Activated CD8-positive, alpha-beta memory T cell treated with anti-CD3 and anti-CD28 coated beads for 4 hours (primary cell): ENCODE data around the gene ORC3.
"Not testable (repeated sequence)": the region's sequence is repeated elsewhere in the genome, so short reads cannot be mapped to it uniquely, and the experiment has no call there.

Source experiments
- DNase-seq, 2 donors: peaks; one replicate each; pipeline ENCODE4 v3.0.0-alpha.2; 2020; ENCODE audit warnings: low read depth in 2 of 2

ORC3 gene

GRCh38 chr6:87600576-87600975 lies 10.6 kb downstream of the ORC3 start:
- no peak for DNase-seq

- no peak for DNase-seq
These were observed 16.3 kb downstream of the ORC3 start for GRCh38 chr6:87606199-87606598.

- DNase-seq, result no peak
These were observed 18.9 kb downstream of the ORC3 start for GRCh38 chr6:87608802-87609201.

DNA sequence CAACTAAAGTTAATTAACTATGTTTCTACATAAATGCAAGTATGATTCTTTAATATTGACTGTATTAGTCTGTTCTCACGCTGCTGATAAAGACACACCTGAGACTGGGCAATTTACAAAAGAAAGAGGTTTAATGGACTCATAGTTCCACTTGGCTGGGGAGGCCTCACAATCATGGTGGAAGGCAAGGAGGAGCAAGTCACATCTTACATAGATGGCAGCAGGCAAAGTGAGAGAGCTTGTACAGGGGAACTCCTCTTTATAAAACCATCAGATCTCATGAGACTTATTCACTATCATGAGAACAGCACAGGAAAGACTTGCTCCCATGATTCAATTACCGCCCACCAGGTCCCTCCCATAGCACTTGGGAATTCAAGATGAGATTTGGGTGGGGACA lies 23.1 kb downstream of the ORC3 start:
- not testable (repeated sequence) for DNase-seq

GRCh38 chr6:87617405-87617804 lies 27.5 kb downstream of the ORC3 start:
- DNase-seq, result no peak

GRCh38 chr6:87618531-87618930 lies 28.6 kb downstream of the ORC3 start:
- DNase-seq, result no peak

- DNase-seq, result no peak
These were observed 33.3 kb downstream of the ORC3 start for GRCh38 chr6:87623248-87623647.

DNA sequence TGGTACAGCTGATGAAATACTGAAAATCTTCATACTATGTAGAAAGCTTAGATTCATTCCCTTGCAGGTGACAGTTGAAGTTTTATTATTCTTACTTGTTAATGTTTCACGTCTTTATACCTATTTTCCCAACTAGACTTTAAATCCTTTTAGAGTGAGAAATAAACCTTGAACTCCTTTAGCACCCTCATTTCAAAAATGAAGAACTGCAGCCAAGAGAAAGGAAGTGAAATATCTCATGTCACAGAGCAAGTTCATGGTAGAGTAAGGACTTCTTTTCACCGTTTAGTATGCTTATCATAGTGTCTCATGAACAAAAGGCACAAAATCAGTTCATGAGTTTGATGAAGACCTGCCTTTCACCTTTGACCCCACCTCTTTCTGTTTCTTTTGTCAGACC lies 38.5 kb downstream of the ORC3 start:
- DNase-seq, result no peak

- DNase-seq, result no peak
These were observed 38.9 kb downstream of the ORC3 start for GRCh38 chr6:87628881-87629280.

- DNase-seq, result no peak
These were observed 40.8 kb downstream of the ORC3 start for GRCh38 chr6:87630746-87631145.

DNA sequence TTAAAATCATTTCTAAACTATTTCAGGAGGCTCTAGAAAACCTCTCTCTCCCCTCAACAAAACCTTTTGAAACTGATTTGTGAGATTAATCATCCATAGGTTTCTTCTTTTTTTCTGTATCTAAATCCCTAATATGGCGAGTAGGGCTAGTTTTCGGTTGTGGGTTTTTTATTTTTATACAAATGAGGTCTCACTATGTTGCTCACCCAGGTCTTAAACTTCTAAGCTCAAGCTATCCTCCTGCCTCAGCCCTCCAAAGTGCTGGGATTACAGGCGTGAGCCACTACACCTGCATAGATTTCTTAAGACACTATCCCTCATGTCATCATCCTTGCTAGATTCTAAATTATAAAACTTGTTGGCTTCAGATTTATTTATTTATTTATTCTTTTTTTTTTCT lies 43.9 kb downstream of the ORC3 start:
- DNase-seq, result no peak

GRCh38 chr6:87636315-87636714 lies 46.4 kb downstream of the ORC3 start:
- no peak for DNase-seq

- DNase-seq, result no peak
These were observed 47.2 kb downstream of the ORC3 start for GRCh38 chr6:87637106-87637505.

DNA sequence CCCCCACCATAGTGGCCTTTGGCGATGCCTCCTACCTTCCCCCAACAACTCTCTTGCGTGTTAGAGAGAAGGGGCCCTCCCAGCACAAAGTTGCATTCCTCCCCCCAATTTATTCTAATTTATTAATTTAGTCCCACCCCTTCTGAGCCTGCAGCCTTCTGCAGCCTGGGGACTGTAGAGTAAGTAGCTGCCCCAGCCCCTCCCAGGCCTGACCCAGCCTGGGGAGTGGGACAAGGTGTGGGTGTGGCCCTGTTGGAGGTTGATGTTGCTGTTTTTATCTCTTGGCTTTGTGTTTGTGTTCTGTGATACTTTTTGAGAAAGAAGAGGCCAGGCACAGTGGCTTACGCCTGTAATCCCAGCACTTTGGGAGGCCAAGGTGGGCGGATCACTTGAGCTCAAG lies 49.4 kb downstream of the ORC3 start:
- DNase-seq, result no peak

DNA sequence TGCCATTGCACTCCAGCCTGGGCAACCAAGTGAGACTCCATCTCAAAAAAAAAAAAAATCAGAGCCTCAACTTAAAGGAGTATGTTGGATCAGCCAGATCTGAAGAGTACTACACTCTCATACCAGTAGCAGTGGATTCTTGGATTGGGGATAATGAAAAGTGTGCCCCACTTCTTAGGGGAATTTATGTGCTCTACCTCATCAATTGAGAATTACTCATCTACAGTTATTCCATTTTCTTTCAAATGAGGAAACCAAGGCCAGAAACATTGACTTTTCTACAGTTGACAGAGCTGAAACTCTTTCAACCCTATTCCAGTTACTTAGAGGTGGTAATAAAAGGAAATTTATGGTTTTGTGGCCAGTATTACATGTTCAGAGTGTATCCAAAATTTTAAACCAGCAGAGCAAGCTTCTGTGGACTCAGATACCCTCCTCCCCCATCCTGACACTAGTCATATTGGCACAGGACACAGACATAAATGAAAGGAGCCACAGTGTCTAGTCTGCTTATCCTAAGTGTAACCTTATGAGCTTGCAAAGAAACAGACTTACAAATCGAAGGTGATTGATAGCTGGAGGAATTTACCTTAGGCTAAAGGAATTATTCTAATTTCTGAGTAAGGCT lies 51.2 kb downstream of the ORC3 start:
- no peak for DNase-seq

- DNase-seq, result no peak
These were observed 55.1 kb downstream of the ORC3 start for GRCh38 chr6:87645080-87645479.

- DNase-seq, result no peak
These were observed 63.4 kb downstream of the ORC3 start for GRCh38 chr6:87653074-87653962.

DNA sequence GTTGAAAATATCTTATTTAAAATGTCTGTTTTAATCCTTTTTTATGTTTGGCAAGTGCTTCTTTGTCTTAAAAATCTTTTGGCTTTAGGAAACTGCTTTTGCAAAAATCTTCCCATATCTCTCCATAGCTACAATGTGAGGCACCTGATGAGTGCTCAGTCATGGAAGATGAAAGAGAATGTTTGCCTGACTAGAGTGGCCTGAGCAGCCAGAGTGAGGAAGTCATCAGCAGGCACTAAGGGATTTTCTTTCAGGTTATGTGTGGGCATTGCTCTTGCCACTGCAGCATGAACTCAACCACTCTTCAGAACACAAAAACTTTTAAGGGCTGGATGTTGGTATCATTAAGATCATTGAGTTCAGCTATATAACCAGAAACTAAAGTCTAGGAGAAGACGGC lies 64.2 kb downstream of the ORC3 start:
- no peak for DNase-seq

DNA sequence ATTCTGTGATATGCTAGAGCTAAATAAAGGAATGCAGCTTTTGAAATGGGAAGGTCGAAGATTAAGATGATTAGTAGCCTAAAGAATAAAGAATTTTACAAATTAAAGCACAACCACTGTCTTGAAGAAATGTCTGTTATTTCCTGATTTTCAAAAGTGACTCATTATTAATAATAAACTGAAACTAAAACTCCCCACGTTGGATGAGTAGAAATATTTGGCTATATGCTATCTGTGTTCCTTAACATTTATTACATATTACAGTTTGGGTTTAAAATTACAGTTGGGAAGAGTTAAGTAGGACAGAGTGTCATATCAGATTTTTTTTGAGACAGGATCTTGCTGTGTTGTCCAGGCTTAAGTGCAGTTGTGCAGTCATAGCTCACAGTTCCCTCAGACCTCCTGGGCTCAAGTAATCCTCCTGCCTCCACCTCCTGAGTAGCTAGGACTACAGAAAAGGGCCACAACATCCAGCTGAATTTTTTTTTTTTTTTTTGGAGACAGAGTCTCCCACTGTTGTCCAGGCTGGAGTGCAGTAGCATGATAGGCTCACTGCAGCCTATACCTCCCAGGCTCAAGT lies 65.0 kb downstream of the ORC3 start:
- no peak for DNase-seq

GRCh38 chr6:87655824-87656223 lies 65.9 kb downstream of the ORC3 start:
- DNase-seq, result no peak

GRCh38 chr6:87656857-87657256 lies 66.9 kb downstream of the ORC3 start:
- DNase-seq, result no peak

DNA sequence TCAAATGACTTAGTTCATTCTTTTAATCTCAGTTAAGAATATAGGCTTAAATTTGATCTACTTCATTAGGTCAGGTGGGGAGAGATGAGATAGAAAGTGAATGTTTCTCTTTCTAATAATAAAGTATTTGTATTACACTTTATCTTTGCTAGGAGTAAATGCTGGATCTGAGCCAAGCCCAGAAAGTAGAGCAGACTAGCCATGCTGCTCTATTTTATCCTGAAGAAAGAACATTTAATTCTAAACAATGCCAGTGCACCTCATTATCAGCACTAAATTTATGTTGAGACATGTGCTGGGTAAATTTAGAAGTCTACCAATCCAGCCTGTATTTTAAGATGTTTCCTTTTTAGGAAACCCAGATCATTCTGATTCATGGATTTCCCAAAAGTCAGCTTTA lies 68.6 kb downstream of the ORC3 start:
- no peak for DNase-seq
